Sigmoid colon (tissue), 7 donors: Measurements from ENCODE around the gene GDPD1. TPM values are rescaled to one million over a fixed set of nuclear protein-coding genes. Genes with fewer than 3 reads are reported as not detected.

Source experiments
- DNase-seq: peaks from one replicate; pipeline ENCODE4 v3.0.0-alpha.2; 2019
- H3K27ac ChIP-seq, 4 donors: fragments of 200-600 bp; sonication (generic); one replicate each; pipeline ENCODE4 v1.5.1; 2016 to 2019; ENCODE audit warnings: mild to moderate bottlenecking in 1 of 4
- H3K27me3 ChIP-seq, 3 donors: fragments of 200-600 bp; sonication (generic); one replicate each; pipeline ENCODE4 v1.5.1; 2019; ENCODE audit warnings: mild to moderate bottlenecking in 1 of 3
- H3K36me3 ChIP-seq, 4 donors: fragments of 200-600 bp; sonication (generic); one replicate each; pipeline ENCODE4 v1.5.1; 2016 to 2019
- H3K4me1 ChIP-seq, 4 donors: fragments of 200-600 bp; sonication (generic); one replicate each; pipeline ENCODE4 v1.5.1; 2017 to 2019
- H3K4me3 ChIP-seq, 4 donors: fragments of 200-600 bp; sonication (generic); one replicate each; pipeline ENCODE4 v1.5.1; 2017 to 2019; ENCODE audit warnings: mild to moderate bottlenecking in 2 of 4, moderate library complexity in 1 of 4
- H3K9me3 ChIP-seq, 4 donors: fragments of 200-600 bp in 3 of 4; sonication (generic) in 3 of 4; one replicate each; pipeline versions ENCODE4 v1.5.1 to v1.6.1; 2013 to 2019
- EP300 ChIP-seq, 4 donors: sonication (generic); formaldehyde crosslinking; IDR thresholded peaks; one replicate each; pipeline ENCODE4 v1.6.1; 2017; ENCODE audit warnings: antibody characterized with exemption in 4 of 4
- POLR2A ChIP-seq, 2 donors: fragments of 450-650 bp; IDR thresholded peaks; one replicate each; pipeline ENCODE4 v1.6.1; 2016; ENCODE audit warnings: antibody characterized with exemption in 2 of 2, mild to moderate bottlenecking in 2 of 2, moderate library complexity in 2 of 2
- POLR2AphosphoS5 ChIP-seq, 4 donors: sonication (generic); formaldehyde crosslinking; IDR thresholded peaks; one replicate each; pipeline ENCODE4 v1.6.1; 2017; ENCODE audit warnings: antibody characterized with exemption in 4 of 4
- WGBS, 2 donors: extraction: QIAGEN DNeasy Blood & Tissue Kit; methylation state at CpG; one replicate each; pipeline ENCODE4 v1.1.7; 2013; 5-methylcytosine and 5-hydroxymethylcytosine counted together
- intact Hi-C: fragments of 100-400 bp; cut with DNase I; formaldehyde crosslinking; loops from one replicate; pipeline ENCODE4 v1.15.1; 2023
- polyA plus RNA-seq, 3 donors: library from polyadenylated mRNA; stranded (reverse); fragments of 200-250 nt; gene quantifications; one replicate each; pipeline ENCODE4 v1.2.3, GENCODE V29; 2013
- total RNA-seq, 4 donors: library from RNA; depleted of rRNA; stranded (reverse); fragments of >200 nt; gene quantifications; one replicate each; pipeline ENCODE4 v1.1.0, GENCODE V29; 2016
- TF ChIP-seq, protein P1 (sequence below), 4 experiments: fragments of 450-650 bp in 3 of 4; fragments of 200-600 bp in 1 of 4; IDR thresholded peaks; one replicate each; pipeline ENCODE4 v1.5.1; 2016 to 2019; ENCODE audit warnings: antibody characterized with exemption in 4 of 4, mild to moderate bottlenecking in 3 of 4, moderate library complexity in 2 of 4
- donor health status: healthy with polysubstance abuse.
- donor health status: Bipolar disorder and iron deficiency.
- donor health status: healthy.

Gene GDPD1
- total and polyA plus RNA-seq, 7 donors: 0.60 to 4.3 (median 2.5) TPM

DNA sequence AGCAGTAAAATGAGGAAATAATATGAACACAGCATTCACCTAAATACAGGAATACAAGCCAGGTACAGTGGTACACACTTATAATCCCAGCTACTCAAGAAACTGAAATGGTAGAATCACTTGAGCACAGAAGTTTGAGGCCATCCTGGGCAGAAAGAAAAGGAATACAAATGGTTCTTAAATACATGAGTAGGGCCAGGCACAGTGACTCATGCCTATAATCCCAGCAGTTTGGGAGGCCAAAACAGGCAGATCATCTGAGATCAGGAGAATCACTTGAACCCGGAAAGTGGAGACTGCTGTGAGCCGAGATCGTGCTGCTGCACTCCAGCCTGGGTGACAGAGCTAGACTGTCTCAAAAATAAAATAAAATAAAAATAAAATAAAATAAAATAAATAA lies 33.5 kb upstream of the GDPD1 start:
- no peak overlapping the region for H3K27ac ChIP-seq
- H3K4me3 ChIP-seq: no peak overlapping the region
- no peak for TF ChIP-seq POLR2A (IDR thresholded peaks at IDR 0.05)
- TF ChIP-seq, protein P1, sequence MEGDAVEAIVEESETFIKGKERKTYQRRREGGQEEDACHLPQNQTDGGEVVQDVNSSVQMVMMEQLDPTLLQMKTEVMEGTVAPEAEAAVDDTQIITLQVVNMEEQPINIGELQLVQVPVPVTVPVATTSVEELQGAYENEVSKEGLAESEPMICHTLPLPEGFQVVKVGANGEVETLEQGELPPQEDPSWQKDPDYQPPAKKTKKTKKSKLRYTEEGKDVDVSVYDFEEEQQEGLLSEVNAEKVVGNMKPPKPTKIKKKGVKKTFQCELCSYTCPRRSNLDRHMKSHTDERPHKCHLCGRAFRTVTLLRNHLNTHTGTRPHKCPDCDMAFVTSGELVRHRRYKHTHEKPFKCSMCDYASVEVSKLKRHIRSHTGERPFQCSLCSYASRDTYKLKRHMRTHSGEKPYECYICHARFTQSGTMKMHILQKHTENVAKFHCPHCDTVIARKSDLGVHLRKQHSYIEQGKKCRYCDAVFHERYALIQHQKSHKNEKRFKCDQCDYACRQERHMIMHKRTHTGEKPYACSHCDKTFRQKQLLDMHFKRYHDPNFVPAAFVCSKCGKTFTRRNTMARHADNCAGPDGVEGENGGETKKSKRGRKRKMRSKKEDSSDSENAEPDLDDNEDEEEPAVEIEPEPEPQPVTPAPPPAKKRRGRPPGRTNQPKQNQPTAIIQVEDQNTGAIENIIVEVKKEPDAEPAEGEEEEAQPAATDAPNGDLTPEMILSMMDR (IDR thresholded peaks at IDR 0.05): no peak
- TF ChIP-seq POLR2AphosphoS5 (IDR thresholded peaks at IDR 0.05): no peak
- no peak for TF ChIP-seq EP300 (IDR thresholded peaks at IDR 0.05)
- intact Hi-C loops: no loop called here
- 98% methylated on average over 3 of the region's 3 CpGs for WGBS, 2 donors
- no peaks in the 10 kb centered on the region for H3K4me1 ChIP-seq
- no peaks in the 10 kb centered on the region for H3K36me3 ChIP-seq
- DNase-seq: no peak
- H3K27me3 ChIP-seq: no peaks in the 10 kb centered on the region
- no peaks in the 10 kb centered on the region for H3K9me3 ChIP-seq

DNA sequence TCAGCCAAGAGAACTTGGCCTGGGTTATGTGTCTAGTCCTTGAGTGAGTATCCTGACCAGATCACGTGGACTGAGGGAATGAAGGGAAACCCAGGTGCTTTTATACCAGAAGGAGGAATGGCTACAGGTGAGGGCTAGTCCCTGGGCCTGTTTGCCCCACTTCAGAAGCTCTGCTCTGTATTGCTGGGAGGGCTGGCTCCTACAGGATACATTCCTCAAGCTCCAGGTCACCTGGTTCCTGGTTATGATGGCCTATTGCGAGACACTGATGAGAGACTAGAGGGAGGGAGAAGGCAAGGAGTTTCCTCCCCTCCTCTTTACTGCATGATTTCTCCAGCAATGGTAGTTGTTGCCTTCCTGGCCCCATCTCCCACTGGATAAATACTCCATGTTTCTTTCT lies 29.5 kb upstream of the GDPD1 start:
- H3K9me3 ChIP-seq: no peaks in the 10 kb centered on the region
- H3K36me3 ChIP-seq: no peaks in the 10 kb centered on the region
- intact Hi-C loops: no loop called here
- 96 to 98% methylated on average over 2 of the region's 2 CpGs for WGBS, 2 donors
- H3K27ac ChIP-seq: no peak overlapping the region
- H3K4me1 ChIP-seq: no peaks in the 10 kb centered on the region
- H3K27me3 ChIP-seq: no peaks in the 10 kb centered on the region
- no peak for DNase-seq
- TF ChIP-seq, protein P1 (IDR thresholded peaks at IDR 0.05): no peak
- no peak for TF ChIP-seq POLR2A (IDR thresholded peaks at IDR 0.05)
- H3K4me3 ChIP-seq: no peak overlapping the region

DNA sequence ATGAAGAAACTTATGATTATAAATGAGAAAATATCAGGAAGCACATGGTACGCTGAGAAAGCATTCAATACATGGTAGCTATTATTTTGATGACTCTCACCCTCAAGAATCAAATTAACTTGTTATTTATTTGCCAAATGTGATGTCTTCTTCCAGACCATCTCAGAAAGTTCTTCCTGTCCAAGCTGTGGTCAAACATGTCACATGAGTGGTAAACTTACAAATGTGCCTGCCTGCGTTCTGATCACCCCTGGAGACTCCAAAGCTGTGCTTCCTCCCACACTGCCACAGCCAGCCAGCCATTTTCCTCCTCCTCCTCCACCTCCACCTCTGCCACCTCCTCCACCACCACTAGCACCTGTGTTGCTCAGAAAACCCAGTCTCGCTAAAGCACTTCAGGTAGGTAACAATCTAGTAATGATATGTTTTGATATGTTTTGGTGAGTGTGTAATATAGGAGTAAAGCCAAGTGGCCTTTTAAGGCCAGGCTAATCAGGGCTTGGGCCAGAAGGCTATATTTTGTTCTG lies 26.9 kb upstream of the GDPD1 start:
- H3K27me3 ChIP-seq: no peaks in the 10 kb centered on the region
- H3K36me3 ChIP-seq: no peaks in the 10 kb centered on the region
- TF ChIP-seq, protein P1 (IDR thresholded peaks at IDR 0.05): no peak
- TF ChIP-seq POLR2A (IDR thresholded peaks at IDR 0.05): no peak
- TF ChIP-seq POLR2AphosphoS5 (IDR thresholded peaks at IDR 0.05): no peak
- no peak for TF ChIP-seq EP300 (IDR thresholded peaks at IDR 0.05)
- H3K9me3 ChIP-seq: no peaks in the 10 kb centered on the region
- no peak for DNase-seq
- H3K4me3 ChIP-seq: no peak overlapping the region
- H3K27ac ChIP-seq: no peak overlapping the region
- WGBS, 2 donors: 95 to 96% methylated on average over 3 of the region's 3 CpGs
- intact Hi-C loops: no loop called here
- no peaks in the 10 kb centered on the region for H3K4me1 ChIP-seq

DNA sequence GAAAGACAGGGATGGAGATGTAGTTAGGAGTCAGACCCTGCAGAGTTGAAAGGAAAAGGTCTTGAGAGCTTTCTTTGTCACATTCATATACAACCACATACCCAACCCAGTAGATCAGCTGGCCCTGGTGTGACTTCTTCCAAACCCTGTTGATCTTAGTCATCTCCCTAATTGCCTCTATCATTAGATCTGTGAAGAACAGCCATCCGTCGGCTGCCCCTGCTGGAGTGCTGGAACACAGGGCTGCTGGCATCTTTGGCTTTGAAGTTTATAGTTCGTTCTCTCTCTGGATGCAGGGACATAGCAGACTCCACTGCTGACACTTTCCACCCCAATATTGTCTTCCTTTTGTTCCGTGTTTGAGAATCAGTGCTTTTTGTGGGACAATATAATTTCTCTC lies 20.9 kb upstream of the GDPD1 start:
- DNase-seq: no peak
- TF ChIP-seq EP300 (IDR thresholded peaks at IDR 0.05) (no peak), POLR2A (IDR thresholded peaks at IDR 0.05) (no peak), POLR2AphosphoS5 (IDR thresholded peaks at IDR 0.05) (no peak)
- TF ChIP-seq, protein P1 (IDR thresholded peaks at IDR 0.05): no peak
- 94 to 95% methylated on average over 4 of the region's 4 CpGs for WGBS, 2 donors
- intact Hi-C loops: no loop called here
- Histone ChIP-seq H3K9me3 (no peaks in the 10 kb centered on the region), H3K36me3 (no peaks in the 10 kb centered on the region), H3K4me1 (no peaks in the 10 kb centered on the region), H3K4me3 (no peak overlapping the region), H3K27ac (no peak overlapping the region), H3K27me3 (no peaks in the 10 kb centered on the region)

DNA sequence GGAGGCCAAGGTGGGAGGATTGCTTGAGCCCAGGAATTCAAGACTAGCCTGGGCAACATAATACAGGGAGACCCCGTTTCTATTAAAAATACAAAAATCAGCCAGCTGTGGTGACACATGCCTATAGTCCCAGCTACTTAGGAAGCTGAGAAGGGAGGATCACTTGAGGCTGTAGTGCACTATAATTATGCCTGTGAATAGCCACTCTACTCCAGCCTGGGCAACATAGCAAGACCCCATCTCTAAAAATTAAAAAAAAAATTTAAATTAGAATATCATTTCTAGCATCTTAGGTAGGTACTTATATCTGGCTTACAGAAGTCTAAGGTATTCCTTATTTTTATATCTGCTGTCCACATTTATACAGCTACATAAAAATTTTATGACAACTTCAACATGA lies 18.0 kb upstream of the GDPD1 start:
- 90 to 93% methylated on average over 1 of the region's 1 CpG for WGBS, 2 donors
- DNase-seq: no peak
- no peaks in the 10 kb centered on the region for H3K36me3 ChIP-seq
- no peaks in the 10 kb centered on the region for H3K9me3 ChIP-seq
- no peak overlapping the region for H3K27ac ChIP-seq
- intact Hi-C loops: no loop called here
- H3K27me3 ChIP-seq: no peaks in the 10 kb centered on the region
- TF ChIP-seq POLR2AphosphoS5 (IDR thresholded peaks at IDR 0.05) (no peak), POLR2A (IDR thresholded peaks at IDR 0.05) (no peak), EP300 (IDR thresholded peaks at IDR 0.05) (no peak)
- TF ChIP-seq, protein P1 (IDR thresholded peaks at IDR 0.05): no peak
- H3K4me1 ChIP-seq: no peaks in the 10 kb centered on the region
- no peak overlapping the region for H3K4me3 ChIP-seq
